ENCODE data around the gene F2R.

The F2R gene

DNA sequence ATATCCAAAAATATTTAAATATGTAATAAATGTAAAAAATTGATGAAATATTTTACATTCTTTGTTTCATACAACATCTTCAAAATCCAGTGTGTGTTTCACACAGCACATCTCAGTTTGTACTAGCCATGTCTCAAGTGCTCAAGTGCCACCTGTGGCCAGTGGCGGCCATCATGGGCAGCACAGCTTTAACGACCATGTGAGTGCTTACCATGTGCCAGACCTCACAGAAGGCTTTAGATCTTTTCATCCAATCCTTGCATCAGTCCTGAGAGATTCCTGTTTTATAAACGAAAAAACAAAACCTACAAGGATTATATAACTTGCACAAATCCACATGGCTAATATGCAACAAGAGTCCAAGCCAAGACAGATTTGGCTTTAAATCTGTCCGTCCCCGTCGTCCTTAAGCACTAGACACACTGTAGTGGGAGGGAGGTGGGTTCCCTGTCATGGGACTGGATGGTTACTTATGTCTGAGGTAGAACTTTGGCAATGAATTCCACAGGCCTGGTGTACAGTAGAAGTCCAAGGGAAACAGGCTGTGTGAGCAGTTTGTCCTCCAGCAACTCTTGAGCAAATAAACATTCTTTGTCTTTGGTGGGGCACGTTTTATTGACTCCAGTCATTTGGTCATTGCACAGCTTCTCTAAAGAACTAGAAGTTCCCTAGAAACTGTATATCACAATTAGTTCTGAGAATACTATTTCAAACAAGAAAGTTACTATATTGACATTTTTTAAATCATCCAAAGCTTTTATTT is 25.0 kb upstream of the F2R start:
- DNase-seq: no peak

DNA sequence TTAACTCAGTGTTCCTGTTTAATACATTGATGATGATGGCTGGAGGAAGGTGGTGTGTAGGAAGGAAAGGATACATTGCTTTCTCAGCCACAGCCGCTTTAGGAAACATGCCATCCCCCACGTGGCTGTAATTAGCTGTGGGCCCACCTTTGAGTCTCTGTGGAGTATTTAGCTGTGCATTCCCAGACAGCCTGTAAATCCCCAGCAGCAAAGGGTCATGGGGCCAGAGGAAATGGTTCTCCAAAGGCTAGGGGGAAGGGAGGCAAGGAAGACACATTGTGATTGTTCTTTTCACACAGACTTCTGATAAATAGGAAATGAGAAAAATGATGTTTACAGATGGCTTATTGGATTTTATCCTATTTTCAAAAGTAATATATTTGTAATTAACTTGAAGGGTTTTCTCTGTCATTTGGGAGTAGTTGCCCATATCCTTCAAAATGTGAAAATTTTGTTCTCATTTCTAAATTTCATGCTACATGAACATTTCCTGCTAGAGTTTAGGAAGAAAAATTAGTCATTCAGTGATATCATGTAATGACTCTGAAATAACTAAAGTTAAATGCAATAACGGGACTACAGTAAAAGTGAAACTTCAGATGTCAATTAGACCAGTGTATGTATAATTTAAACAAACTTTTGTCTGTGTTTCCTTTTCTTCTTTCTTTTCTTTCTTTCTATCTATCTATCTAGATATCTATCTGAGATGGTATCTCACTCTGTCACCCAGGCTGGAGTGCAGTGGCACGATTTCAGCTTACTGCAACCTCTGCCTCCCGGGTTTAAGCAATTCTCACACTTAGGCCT is 24.3 kb upstream of the F2R start:
- DNase-seq: no peak

GRCh38 chr5:76692274-76692540 is 23.7 kb upstream of the F2R start:
- DNase-seq: no peak

GRCh38 chr5:76692651-76693050 is 23.3 kb upstream of the F2R start:
- no peak for DNase-seq

GRCh38 chr5:76693141-76693540 is 22.8 kb upstream of the F2R start:
- DNase-seq: no peak

- DNase-seq: no peak
Measured at GRCh38 chr5:76694317-76694716, 21.6 kb upstream of the F2R start.

GRCh38 chr5:76695346-76695745 is 20.6 kb upstream of the F2R start:
- no peak for DNase-seq

GRCh38 chr5:76696251-76696650 is 19.7 kb upstream of the F2R start:
- DNase-seq: no peak

DNA sequence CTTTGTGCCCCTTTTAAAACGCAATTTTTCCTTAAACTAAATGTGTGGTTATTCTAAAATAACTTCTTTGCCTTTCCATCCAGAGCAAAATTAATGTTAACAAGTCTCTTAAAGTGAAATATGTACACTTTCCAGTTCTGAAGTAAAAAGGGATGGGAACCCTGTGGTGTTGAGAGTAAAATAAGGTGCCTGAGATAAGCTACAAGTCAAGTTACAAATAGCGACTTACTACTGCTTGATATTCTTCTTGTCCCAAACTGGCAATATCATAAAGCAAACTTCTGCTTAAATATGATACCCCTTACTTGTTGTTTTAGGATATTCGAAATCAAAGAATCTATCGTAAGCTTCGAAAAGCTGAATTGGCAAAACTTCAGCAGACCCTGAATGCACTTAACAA is 18.3 kb upstream of the F2R start:
- DNase-seq: no peak

- no peak for DNase-seq
Measured at GRCh38 chr5:76700571-76700970, 15.4 kb upstream of the F2R start.

DNA sequence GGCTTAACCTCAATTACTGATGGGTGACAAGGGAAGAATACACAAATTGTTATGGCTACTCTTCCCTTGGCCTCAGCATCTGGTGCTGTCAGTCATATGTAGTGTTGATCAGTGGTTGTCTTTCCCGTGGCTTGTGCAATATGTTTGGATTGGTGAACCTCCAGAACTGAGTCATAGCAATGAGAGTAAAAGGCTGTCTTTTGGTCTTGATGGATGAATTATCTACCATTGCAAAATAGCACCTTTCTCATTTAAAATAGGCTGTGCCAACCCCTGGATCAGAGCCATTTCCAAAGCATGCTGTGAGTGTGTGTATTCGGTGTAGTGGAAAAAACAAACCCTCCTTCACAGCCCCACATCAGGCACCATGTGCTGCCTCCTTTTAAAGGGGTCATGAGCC is 14.6 kb upstream of the F2R start:
- DNase-seq: no peak

DNA sequence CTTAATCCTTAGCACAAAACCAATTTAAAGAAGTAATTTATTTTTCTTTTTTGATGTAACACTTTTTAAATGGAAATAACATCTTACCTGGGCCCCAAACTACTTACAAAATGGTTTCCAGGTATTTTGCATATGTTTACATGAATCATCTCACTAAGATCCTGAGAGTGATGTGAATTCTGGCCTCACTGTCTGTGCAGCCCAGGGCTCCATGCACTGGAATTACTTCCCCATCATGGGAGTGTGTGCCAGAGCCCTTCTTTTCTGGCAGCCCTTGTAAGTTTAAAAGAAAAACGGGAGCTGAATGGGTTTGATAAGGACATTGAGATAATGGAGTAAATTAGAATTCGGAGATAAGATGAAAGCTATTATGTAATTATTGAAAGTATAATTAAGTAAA is 12.2 kb upstream of the F2R start:
- DNase-seq: no peak

- no peak for DNase-seq
Measured at GRCh38 chr5:76704131-76704663, 11.7 kb upstream of the F2R start.

- DNase-seq: no peak
Measured at GRCh38 chr5:76705574-76705973, 10.4 kb upstream of the F2R start.

DNA sequence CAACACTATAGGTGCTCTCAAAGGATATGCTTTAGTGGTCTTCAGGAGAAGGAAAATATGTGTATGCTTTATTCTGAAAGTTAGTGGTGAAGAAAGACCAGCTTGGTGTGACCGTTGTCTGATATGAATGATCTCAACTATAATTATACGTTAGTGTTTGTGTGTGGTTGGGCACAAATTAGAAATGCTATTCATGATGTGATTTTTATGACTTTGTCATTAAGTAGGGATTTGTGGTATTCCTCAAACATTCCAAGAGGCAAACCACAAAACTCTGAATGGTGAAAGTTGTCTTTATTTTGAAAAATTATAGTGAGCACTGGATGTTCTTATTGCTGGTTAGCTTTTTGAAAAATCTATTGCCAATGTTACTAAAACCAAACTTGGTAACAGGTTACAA is 6.2 kb upstream of the F2R start:
- DNase-seq: no peak

GRCh38 chr5:76710991-76711390 is 4.9 kb upstream of the F2R start:
- no peak for DNase-seq

- DNase-seq: no peak
Measured at GRCh38 chr5:76714751-76715485, 1.0 kb upstream of the F2R start.

DNA sequence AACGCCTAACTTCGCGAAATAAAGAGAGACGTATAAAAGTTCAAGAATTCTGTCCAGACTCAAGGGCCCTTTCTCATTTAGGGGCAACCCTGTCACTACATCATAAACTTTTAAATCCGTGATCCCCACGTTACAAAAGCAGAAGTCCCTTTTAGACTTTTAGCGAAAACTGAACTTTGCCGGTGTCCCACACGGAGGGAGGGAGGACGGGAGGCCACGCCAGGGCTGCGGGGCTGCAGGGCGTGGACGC is 515 bp upstream of the F2R start:
- no peak for DNase-seq

GRCh38 chr5:76716456-76717157 is 681 bp downstream of the F2R start:
- no peak for DNase-seq

GRCh38 chr5:76717222-76718083 is 1.5 kb downstream of the F2R start:
- no peak for DNase-seq

- no peak for DNase-seq
Measured at GRCh38 chr5:76718381-76718832, 2.5 kb downstream of the F2R start.

- DNase-seq: no peak
Measured at GRCh38 chr5:76718880-76719279, 3.0 kb downstream of the F2R start.
